ENCODE measurements around the gene IGSF21.

IGSF21 gene

GRCh38 chr1:18141661-18142060 lies 34.1 kb downstream of the IGSF21 start:
- H3K4me2 ChIP-seq (ENCODE audit: low read length), result no peak overlapping the region
- no peaks in the 10 kb centered on the region for H3K27me3 ChIP-seq (ENCODE audit: insufficient read depth, low read length, poor library complexity)
- WGBS (ENCODE audit: extremely low coverage, insufficient coverage, low lambda C conversion rate), result no CpG with 5 or more reads among the region's 6 CpGs
- no peak overlapping the region for H3K9ac ChIP-seq (ENCODE audit: low read length)
- H2BK5ac ChIP-seq (ENCODE audit: low read length), result no peak overlapping the region
- H3K36me3 ChIP-seq (ENCODE audit: control insufficient read depth, insufficient read depth, low read length), result no peaks in the 10 kb centered on the region
- H4K5ac ChIP-seq (ENCODE audit: low read length), result no peak overlapping the region
- H3K4ac ChIP-seq (ENCODE audit: low read depth, low read length), result no peak overlapping the region
- no peak overlapping the region for H3K23ac ChIP-seq (ENCODE audit: low read length)
- no peak for DNase-seq
- no peak overlapping the region for H3K4me3 ChIP-seq (ENCODE audit: low read length)
- no peak overlapping the region for H2BK15ac ChIP-seq (replicated peaks; ENCODE audit: low read depth)
- H3K27ac ChIP-seq (ENCODE audit: low read depth, low read length), result no peak overlapping the region
- H3K18ac ChIP-seq (ENCODE audit: low read length), result no peak overlapping the region
- H3K4me1 ChIP-seq (ENCODE audit: control insufficient read depth, low read depth, low read length), result no peaks in the 10 kb centered on the region
- no peak overlapping the region for H3K56ac ChIP-seq (ENCODE audit: low read length)
- no peak overlapping the region for H2BK120ac ChIP-seq (ENCODE audit: low read depth, low read length)
- no peaks in the 10 kb centered on the region for H3K79me2 ChIP-seq (ENCODE audit: control insufficient read depth, insufficient read depth, low read length)
- no peak overlapping the region for H4K8ac ChIP-seq (ENCODE audit: low read depth, low read length)
- no peak overlapping the region for H2AK5ac ChIP-seq (ENCODE audit: low read length)
- no peaks in the 10 kb centered on the region for H3K79me1 ChIP-seq (ENCODE audit: low read length)

DNA sequence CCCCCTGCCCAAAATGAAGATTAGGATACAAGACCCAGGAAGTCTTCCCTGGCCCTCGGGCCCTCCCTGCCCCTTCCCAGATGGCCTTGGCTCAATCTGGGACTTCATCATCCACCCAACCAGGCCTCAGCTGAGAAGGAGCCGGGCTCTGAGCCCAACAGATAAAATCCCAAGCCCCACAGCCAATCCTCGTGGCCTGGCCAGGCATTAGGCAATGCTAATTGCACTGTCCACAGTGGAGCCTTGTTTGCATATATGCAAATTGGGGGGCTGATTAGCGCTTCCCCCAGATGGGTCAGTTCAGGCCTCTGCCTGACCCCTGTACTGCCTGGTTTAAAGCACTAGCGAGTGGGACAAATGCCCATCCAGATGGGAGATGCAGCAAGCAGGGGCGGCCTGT lies 34.9 kb downstream of the IGSF21 start:
- no peak overlapping the region for H3K4me2 ChIP-seq (ENCODE audit: low read length)
- WGBS (ENCODE audit: extremely low coverage, insufficient coverage, low lambda C conversion rate), result no CpG with 5 or more reads among the region's 6 CpGs
- H3K79me1 ChIP-seq (ENCODE audit: low read length), result no peaks in the 10 kb centered on the region
- no peak overlapping the region for H2BK5ac ChIP-seq (ENCODE audit: low read length)
- no peak overlapping the region for H2AK5ac ChIP-seq (ENCODE audit: low read length)
- no peak overlapping the region for H2BK15ac ChIP-seq (replicated peaks; ENCODE audit: low read depth)
- H3K36me3 ChIP-seq (ENCODE audit: control insufficient read depth, insufficient read depth, low read length), result no peaks in the 10 kb centered on the region
- H3K4ac ChIP-seq (ENCODE audit: low read depth, low read length), result no peak overlapping the region
- no peaks in the 10 kb centered on the region for H3K27me3 ChIP-seq (ENCODE audit: insufficient read depth, low read length, poor library complexity)
- no peak overlapping the region for H3K56ac ChIP-seq (ENCODE audit: low read length)
- H3K4me3 ChIP-seq (ENCODE audit: low read length), result no peak overlapping the region
- H4K8ac ChIP-seq (ENCODE audit: low read depth, low read length), result no peak overlapping the region
- H4K5ac ChIP-seq (ENCODE audit: low read length), result no peak overlapping the region
- H3K79me2 ChIP-seq (ENCODE audit: control insufficient read depth, insufficient read depth, low read length), result no peaks in the 10 kb centered on the region
- no peak overlapping the region for H3K18ac ChIP-seq (ENCODE audit: low read length)
- no peak overlapping the region for H3K23ac ChIP-seq (ENCODE audit: low read length)
- H2BK120ac ChIP-seq (ENCODE audit: low read depth, low read length), result no peak overlapping the region
- no peak overlapping the region for H3K9ac ChIP-seq (ENCODE audit: low read length)
- no peak overlapping the region for H3K27ac ChIP-seq (ENCODE audit: low read depth, low read length)
- H3K4me1 ChIP-seq (ENCODE audit: control insufficient read depth, low read depth, low read length), result no peaks in the 10 kb centered on the region
- DNase-seq, result no peak

DNA sequence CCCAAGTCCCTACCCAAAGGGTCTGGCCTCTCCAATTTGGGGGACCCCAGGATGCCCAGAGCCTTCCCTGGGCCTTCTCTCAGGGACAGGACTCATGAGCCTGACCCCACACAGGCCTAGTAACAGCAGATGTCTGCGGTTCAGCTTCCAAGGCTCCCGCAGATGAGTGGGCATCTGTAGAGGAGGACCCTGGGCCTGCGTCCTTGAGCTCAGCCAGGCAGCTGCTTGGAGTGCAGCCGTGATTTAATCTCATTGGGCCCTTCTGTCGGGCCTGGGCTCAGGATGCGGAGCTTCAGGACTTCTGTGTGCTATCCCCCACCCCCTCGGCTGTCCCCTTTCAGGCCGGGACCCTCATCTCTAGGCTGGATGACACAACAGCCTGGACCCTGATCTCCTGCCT lies 35.4 kb downstream of the IGSF21 start:
- Histone ChIP-seq H4K8ac (ENCODE audit: low read depth, low read length) (no peak overlapping the region), H2AK5ac (ENCODE audit: low read length) (no peak overlapping the region), H3K9ac (ENCODE audit: low read length) (no peak overlapping the region), H3K4me2 (ENCODE audit: low read length) (no peak overlapping the region), H3K79me1 (ENCODE audit: low read length) (no peaks in the 10 kb centered on the region), H3K23ac (ENCODE audit: low read length) (no peak overlapping the region), H4K5ac (ENCODE audit: low read length) (no peak overlapping the region), H3K4me3 (ENCODE audit: low read length) (no peak overlapping the region), H3K36me3 (ENCODE audit: control insufficient read depth, insufficient read depth, low read length) (no peaks in the 10 kb centered on the region), H3K18ac (ENCODE audit: low read length) (no peak overlapping the region), H2BK120ac (ENCODE audit: low read depth, low read length) (no peak overlapping the region), H3K27ac (ENCODE audit: low read depth, low read length) (no peak overlapping the region), H3K4me1 (ENCODE audit: control insufficient read depth, low read depth, low read length) (no peaks in the 10 kb centered on the region), H2BK5ac (ENCODE audit: low read length) (no peak overlapping the region), H3K4ac (ENCODE audit: low read depth, low read length) (no peak overlapping the region), H3K79me2 (ENCODE audit: control insufficient read depth, insufficient read depth, low read length) (no peaks in the 10 kb centered on the region), H2BK15ac (replicated peaks; ENCODE audit: low read depth) (no peak overlapping the region), H3K27me3 (ENCODE audit: insufficient read depth, low read length, poor library complexity) (no peaks in the 10 kb centered on the region), H3K56ac (ENCODE audit: low read length) (no peak overlapping the region)
- no CpG with 5 or more reads among the region's 8 CpGs for WGBS (ENCODE audit: extremely low coverage, insufficient coverage, low lambda C conversion rate)
- no peak for DNase-seq

DNA sequence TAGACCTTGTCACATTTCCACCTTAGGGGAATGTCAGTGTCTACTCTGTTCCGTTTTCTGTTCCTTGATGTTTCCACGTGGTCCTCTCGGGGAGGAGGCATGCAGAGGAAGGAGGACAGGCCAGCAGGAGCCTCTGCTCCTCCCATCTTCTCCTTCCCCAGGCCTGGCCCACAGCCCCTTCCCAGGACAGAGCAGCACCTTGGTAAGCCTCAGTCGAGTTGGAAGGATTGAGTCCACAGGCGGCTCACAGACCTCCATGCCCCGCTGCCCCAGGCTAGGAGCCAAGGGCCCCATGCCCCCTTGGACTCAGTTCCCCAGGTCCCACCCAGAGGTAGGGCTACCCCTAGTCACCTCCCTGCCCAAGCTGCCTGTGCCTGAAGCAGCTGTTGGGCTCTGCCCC lies 36.5 kb downstream of the IGSF21 start:
- WGBS (ENCODE audit: extremely low coverage, insufficient coverage, low lambda C conversion rate), result no CpG with 5 or more reads among the region's 6 CpGs
- H3K79me2 ChIP-seq (ENCODE audit: control insufficient read depth, insufficient read depth, low read length), result no peaks in the 10 kb centered on the region

DNA sequence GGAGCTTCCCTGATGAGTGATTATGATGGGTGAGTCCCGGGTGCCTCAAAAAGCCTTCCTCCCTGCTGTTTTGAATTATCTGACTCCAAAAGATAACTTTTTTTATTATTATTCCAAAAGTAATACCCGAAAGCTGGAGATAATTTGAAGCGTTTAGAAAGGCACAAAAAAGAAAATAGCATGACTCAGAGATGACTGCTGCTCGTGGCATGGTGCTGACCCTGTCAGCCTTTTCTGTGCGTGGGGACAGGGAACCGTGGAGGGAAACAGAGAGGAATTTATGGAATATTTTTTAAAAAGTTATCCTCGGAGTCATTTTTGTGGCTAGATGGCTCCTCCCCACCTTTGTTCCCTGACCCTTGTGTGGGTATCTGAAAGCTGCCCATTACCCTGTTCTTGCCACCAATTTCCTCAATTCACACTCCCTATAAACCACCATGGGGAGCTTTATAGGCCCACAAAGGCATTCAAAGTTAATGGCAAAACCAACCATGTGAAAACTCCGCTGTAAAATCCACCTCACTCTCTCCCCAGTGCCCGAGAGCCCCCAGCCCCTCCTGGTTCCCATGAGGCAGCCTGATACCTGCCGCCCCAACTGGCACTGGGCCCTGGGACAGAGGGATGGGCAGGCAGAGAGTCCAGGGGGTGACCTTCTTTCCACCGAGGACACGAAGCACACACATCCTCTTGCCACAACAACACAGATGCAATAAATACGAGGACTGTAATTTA lies 37.5 kb downstream of the IGSF21 start:
- H2BK5ac ChIP-seq (ENCODE audit: low read length), result no peak overlapping the region
- no peaks in the 10 kb centered on the region for H3K4me1 ChIP-seq (ENCODE audit: control insufficient read depth, low read depth, low read length)
- H3K4me2 ChIP-seq (ENCODE audit: low read length), result no peak overlapping the region
- H3K4me3 ChIP-seq (ENCODE audit: low read length), result no peak overlapping the region
- no peaks in the 10 kb centered on the region for H3K27me3 ChIP-seq (ENCODE audit: insufficient read depth, low read length, poor library complexity)
- no peak overlapping the region for H4K5ac ChIP-seq (ENCODE audit: low read length)
- H3K56ac ChIP-seq (ENCODE audit: low read length), result no peak overlapping the region
- WGBS (ENCODE audit: extremely low coverage, insufficient coverage, low lambda C conversion rate), result no CpG with 5 or more reads among the region's 13 CpGs
- no peak overlapping the region for H2BK15ac ChIP-seq (replicated peaks; ENCODE audit: low read depth)
- H3K18ac ChIP-seq (ENCODE audit: low read length), result no peak overlapping the region
- H3K79me1 ChIP-seq (ENCODE audit: low read length), result no peaks in the 10 kb centered on the region
- no peak overlapping the region for H3K4ac ChIP-seq (ENCODE audit: low read depth, low read length)
- no peak overlapping the region for H2BK120ac ChIP-seq (ENCODE audit: low read depth, low read length)
- no peak overlapping the region for H3K9ac ChIP-seq (ENCODE audit: low read length)
- H3K36me3 ChIP-seq (ENCODE audit: control insufficient read depth, insufficient read depth, low read length), result no peaks in the 10 kb centered on the region
- no peak overlapping the region for H3K27ac ChIP-seq (ENCODE audit: low read depth, low read length)
- H4K8ac ChIP-seq (ENCODE audit: low read depth, low read length), result no peak overlapping the region
- H3K23ac ChIP-seq (ENCODE audit: low read length), result no peak overlapping the region
- DNase-seq, result no peak
- no peak overlapping the region for H2AK5ac ChIP-seq (ENCODE audit: low read length)
- no peaks in the 10 kb centered on the region for H3K79me2 ChIP-seq (ENCODE audit: control insufficient read depth, insufficient read depth, low read length)

More for the DNA sequence above, 36.5 kb downstream of the IGSF21 start:
- H3K9ac ChIP-seq (ENCODE audit: low read length), result no peak overlapping the region
- H2AK5ac ChIP-seq (ENCODE audit: low read length), result no peak overlapping the region
- H3K79me1 ChIP-seq (ENCODE audit: low read length), result no peaks in the 10 kb centered on the region
- DNase-seq, result no peak
- H3K18ac ChIP-seq (ENCODE audit: low read length), result no peak overlapping the region
- H3K56ac ChIP-seq (ENCODE audit: low read length), result no peak overlapping the region
- no peak overlapping the region for H3K4ac ChIP-seq (ENCODE audit: low read depth, low read length)
- no peak overlapping the region for H3K27ac ChIP-seq (ENCODE audit: low read depth, low read length)
- no peaks in the 10 kb centered on the region for H3K36me3 ChIP-seq (ENCODE audit: control insufficient read depth, insufficient read depth, low read length)
- H2BK5ac ChIP-seq (ENCODE audit: low read length), result no peak overlapping the region
- no peak overlapping the region for H4K5ac ChIP-seq (ENCODE audit: low read length)
- no peak overlapping the region for H3K4me3 ChIP-seq (ENCODE audit: low read length)
- H2BK120ac ChIP-seq (ENCODE audit: low read depth, low read length), result no peak overlapping the region
- no peaks in the 10 kb centered on the region for H3K27me3 ChIP-seq (ENCODE audit: insufficient read depth, low read length, poor library complexity)
- no peak overlapping the region for H2BK15ac ChIP-seq (replicated peaks; ENCODE audit: low read depth)
- no peak overlapping the region for H4K8ac ChIP-seq (ENCODE audit: low read depth, low read length)
- H3K4me2 ChIP-seq (ENCODE audit: low read length), result no peak overlapping the region
- H3K23ac ChIP-seq (ENCODE audit: low read length), result no peak overlapping the region
- no peaks in the 10 kb centered on the region for H3K4me1 ChIP-seq (ENCODE audit: control insufficient read depth, low read depth, low read length)

All from mesendoderm (in vitro differentiated cells).